GM19452 (cell line): ENCODE measurements around the gene GSK3A.

Source experiments
- ATAC-seq: cut with Tn5 transposase; IDR thresholded peaks from one replicate; pipeline ENCODE4 v1.9.1; 2021; ENCODE audit not compliant: unreplicated experiment

The GSK3A gene

DNA sequence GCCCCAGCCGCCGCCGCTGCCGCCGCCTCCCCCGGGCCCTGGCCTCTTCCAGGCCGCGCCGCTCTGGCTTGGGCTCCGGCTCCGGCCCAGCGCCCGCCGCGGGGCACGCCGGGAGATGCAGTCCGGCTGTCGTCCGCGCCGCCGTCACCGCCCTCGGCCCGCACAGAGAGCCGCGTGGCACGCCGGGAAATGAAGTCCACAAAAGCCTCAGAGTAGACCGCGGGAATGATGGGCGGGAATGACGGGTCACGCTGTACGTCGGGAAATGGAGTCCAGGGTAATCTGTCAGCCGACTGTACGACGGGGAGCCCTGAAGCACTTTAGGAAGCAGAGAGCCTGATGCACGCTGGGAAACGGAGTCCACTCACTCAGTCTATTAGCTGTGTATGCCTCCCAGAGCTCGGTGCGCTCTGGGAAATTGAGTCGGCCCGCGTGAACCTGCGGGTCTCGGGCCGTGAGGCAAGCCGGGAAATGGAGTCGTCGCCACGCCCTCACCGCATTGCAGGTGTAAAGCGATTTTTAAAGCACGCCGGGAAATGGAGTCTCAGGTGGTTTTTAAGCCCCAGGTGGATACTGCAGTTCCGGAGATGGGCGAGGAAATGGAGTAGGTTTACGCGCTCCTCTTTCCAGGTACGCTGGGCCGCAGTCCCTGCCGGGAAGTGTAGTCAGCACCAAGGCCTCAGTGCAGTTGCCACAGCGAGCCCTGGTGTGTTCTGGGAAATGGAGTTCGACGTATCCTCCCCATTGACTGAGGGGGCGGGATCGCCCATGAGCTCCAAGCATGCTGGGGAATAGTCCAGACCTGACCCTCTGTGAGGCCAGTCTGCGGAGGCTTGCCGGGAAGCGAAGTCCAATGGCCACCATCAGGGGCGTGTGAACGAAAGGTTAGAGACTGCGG, at the start of gene GSK3A:
TSS of gene GSK3A (minus strand) at position 91 of the 898 bp plus-strand sequence. CDS start 137 bp downstream, outside the sequence.
- peak; percentile 60 for ATAC-seq

DNA sequence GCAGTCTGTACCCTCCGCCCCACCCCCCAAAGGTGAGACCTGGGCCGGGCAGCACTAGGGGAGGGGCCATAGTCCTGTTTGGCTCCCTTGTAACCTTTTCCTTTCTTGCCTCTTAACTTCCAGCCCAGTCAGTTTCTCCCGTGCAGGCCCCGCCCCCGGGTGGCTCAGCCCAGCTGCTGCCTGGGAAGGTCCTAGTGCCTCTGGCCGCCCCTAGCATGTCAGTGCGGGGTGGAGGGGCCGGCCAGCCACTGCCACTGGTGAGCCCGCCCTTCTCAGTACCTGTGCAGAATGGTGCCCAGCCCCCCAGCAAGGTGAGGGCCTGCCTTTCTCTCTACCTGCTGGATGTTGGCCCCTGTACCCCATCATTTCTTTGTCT, 49.0 kb upstream of the GSK3A start:
- ATAC-seq: no peak

DNA sequence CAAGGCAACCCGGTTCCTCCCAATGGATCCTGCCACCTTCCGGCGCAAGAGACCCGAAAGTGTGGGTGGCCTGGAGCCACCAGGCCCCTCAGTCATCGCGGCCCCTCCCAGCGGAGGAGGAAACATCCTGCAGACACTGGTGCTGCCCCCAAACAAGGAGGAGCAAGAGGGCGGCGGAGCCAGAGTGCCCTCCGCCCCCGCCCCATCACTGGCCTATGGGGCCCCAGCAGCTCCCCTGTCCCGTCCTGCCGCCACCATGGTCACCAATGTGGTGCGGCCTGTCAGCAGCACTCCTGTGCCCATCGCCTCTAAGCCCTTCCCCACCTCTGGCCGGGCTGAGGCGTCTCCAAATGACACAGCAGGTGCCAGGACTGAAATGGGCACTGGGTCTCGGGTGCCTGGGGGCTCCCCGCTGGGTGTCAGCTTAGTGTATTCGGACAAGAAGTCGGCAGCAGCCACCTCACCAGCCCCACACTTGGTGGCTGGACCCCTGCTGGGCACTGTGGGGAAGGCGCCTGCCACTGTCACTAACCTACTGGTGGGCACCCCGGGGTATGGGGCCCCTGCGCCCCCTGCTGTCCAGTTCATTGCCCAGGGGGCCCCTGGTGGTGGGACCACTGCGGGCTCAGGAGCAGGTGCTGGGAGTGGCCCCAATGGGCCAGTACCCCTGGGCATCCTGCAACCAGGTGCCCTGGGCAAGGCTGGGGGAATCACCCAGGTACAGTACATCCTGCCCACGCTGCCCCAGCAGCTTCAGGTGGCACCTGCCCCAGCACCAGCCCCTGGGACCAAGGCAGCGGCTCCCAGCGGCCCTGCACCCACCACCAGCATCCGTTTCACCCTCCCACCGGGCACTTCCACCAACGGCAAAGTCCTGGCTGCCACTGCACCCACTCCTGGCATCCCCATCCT, 48.4 kb upstream of the GSK3A start:
- no peak for ATAC-seq

DNA sequence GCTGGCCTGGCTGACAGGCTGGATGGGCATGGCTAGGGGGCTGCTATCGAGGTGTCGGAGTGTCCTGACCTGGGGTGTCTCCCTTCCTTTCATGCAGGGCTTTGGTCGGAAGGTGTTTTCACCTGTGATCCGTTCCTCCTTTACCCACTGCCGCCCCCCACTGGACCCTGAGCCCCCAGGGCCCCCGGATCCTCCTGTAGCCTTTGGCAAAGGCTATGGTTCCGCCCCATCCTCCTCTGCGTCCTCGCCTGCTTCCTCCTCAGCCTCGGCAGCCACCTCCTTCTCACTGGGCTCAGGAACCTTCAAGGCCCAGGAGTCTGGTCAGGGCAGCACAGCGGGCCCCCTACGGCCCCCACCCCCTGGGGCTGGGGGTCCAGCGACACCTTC, 47.7 kb upstream of the GSK3A start:
- no peak for ATAC-seq

DNA sequence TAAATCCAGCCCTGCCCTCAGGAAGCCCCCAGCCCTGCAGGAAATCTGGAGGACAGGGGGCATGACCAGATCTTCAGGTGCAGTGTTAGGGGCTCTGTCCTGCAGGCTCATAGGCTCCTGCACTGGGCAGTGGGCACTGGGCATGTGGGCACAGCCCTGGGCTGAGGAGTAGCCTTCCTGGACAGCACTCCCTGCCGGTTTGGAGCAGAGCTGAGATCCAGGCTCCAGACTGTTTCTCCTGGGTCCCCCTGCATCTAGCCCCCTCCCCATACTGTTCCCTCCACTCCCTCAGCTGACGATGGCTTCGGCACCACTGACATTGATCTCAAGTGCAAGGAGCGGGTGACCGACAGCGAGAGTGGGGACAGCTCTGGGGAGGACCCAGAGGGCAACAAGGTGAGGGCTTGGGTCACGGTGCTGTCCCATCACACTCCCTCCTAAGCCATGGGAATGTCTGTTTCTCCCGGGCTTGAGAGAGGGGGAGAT, 47.2 kb upstream of the GSK3A start:
- no peak for ATAC-seq

DNA sequence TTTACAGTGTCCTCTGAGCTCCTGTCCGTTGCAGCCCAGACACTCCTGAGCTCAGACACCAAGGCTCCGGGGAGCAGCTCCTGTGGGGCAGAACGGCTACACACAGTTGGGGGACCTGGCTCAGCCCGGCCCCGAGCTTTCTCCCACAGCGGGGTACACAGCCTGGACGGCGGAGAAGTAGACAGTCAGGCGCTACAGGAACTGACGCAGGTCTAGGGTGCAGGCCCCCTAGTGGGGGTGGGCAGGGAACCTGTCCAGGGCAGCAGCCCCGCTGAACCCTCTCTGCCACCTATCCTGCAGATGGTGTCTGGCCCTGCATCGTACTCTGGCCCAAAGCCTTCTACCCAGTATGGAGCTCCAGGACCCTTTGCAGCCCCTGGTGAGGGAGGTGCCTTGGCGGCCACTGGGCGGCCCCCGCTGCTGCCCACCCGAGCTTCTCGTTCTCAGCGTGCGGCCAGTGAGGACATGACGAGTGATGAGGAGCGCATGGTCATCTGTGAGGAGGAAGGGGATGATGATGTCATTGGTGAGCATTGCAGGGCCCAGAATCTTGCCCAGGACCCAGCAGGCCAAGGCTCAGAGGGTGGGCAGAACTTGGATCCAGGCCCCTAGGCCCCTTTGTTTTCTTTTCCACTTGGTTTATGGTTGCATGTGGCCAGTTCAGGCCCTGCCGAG, 46.6 kb upstream of the GSK3A start:
- ATAC-seq: no peak

DNA sequence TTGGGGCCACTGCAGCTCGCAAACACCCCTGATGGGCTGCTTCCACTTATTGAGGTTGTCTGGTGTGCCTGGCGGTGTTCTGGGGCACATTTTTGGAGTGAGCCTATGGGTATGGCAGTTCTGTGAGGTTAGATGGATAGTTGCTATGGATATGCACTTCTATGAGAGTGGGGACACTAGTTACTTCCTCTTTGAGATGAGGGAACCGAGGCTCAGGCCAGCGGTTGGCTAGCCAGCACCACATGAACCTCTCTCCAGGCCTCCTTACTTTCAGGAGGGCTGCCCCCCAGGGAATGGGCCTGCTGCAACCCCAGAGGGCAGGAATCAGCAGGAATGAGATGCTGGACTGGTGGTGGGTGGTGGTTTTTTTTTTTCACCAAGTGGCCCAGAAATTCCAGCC, 46.0 kb upstream of the GSK3A start:
- no peak for ATAC-seq

DNA sequence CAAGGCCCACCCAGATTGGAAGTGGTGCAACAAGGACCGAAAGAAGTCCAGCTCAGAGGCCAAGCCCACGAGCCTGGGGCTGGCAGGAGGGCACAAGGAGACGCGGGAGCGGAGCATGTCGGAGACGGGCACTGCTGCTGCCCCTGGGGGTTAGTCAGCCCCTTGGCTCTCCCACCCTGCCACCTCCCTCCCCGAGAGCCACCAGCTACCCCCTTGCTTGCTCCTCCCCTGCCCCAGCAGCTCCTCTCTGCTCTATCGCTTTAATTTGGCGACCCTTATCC, 45.4 kb upstream of the GSK3A start:
- no peak for ATAC-seq

DNA sequence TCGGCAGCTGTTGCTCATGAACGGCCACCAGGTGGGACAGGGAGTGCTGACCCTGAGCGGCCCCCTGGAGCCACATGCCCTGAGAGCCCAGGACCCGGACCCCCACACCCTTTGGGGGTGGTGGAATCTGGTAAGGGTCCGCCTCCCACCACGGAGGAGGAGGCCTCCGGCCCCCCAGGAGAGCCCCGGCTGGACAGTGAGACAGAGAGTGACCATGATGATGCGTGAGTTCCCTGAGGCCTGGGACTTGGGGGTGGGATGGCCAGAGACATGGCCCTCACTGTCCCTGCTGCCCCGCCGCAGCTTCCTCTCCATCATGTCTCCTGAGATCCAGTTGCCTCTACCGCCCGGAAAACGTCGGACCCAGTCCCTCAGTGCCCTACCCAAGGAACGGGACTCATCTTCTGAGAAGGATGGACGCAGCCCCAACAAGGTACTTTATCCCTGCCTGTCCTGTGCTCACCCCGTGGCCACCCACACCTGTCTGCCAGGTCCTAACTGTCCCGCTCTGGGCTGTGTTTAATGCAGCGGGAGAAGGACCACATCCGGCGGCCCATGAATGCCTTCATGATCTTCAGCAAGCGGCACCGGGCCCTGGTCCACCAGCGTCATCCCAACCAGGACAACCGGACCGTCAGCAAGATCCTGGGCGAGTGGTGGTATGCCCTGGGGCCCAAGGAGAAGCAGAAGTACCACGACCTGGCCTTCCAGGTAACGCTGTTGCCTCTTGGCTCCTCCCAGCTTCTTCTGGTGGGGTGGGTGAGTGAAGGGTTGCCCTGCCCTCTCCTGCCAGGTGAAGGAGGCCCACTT, 44.8 kb upstream of the GSK3A start:
- ATAC-seq: no peak

DNA sequence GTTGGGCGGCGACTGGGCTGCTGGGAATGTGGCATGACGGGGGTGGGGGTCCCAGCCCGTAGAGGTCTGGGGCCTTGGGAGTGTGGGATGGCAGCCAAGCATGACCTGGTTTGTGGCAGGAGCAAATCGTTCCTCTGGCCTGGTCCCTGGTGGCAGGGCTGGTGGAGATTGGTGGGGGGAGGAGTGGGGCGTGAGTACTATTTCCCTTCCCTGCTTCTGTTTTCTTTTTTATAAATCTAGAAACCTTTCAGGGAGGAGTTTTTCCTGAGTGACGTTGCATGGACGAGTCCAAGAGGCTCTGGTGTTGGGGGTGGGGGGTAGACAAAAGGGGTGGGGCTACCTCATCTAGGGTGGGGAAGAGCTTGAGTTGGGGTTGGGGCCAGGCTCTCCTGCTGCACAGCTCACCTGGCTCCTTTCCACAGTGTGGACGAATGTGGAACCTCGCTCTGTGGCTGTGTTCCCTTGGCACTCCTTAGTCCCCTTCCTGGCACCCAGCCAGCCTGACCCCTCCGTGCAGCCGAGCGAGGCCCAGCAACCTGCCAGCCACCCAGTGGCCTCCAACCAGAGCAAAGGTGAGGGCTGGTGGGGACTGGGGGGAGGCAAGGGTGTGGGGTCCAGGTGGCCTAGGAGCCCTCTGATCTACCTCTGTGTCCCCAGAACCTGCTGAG, 44.1 kb upstream of the GSK3A start:
- ATAC-seq: no peak

DNA sequence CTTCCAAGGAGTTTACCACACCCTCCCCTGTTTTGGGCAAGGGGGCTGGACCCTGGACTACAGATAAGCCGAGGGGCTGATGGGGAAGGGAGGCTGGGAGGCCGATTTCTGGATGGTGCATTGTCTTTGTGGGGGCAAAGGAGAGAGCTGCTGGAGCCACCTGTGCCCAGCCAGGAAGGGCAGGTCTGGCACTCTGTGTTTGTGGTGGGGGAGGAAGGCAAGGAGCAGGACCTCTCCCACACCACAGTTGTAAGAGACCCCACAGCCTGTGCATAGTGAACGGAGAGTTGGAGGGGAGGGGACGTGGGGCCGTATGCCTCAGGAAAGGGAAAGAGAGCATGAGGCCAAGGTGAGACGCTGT, 43.6 kb upstream of the GSK3A start:
- ATAC-seq: no peak

DNA sequence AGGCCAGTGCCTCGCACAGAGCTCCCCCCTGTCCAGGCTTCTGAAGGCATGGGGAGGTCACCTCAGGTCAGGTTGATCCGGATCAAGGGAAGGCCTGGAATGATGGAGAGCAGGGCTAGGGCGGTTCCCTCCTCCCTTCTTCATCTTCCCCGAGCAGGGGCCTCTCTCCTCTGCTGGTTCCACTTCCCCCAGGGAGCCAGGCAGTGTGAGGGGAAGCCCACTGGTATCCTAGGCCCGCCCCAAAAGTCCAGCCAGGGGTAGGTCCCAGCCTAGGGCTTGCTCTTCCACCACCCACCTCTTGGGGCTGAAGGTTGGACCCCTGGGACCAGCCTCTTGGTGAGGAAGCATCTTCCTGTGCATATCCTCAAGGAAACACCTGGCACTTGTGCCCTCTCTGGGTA, 43.1 kb upstream of the GSK3A start:
- no peak for ATAC-seq

DNA sequence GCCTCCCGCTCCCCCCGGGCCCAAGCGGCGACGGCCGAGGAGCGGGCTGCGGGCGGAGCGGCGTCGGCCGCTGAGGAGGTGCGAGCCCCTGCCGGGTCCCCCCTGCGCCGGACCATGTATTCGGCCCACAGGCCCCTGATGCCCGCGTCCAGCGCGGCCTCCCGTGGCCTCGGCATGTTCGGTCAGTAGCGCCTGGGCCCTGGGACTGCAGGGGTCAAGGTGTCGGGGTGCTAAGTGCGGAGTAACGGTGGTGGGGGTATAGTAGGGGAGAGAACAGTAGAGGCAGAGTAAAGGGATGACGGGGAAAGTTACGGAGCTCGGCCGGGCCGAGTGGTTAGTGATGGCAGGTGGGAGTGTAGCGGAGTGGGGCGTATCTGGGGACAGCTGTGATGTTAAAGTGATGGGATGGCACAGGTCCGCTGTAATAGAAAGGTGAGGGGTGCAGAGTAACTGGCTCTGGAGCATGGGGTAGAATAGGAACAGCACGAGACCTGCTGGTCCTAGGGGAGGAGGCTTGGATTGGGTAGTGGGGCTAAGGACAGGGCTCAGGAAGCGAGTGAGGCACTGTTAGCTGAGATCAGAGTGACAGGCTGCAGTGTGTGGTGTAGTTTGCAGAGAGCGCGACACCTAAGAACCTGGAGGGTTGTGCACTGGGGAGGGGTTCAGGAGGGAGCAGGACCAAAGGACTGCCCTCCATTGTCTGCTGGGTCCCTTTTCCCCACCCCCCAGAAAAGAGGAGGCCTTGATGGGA, 42.4 kb upstream of the GSK3A start:
- ATAC-seq: no peak

DNA sequence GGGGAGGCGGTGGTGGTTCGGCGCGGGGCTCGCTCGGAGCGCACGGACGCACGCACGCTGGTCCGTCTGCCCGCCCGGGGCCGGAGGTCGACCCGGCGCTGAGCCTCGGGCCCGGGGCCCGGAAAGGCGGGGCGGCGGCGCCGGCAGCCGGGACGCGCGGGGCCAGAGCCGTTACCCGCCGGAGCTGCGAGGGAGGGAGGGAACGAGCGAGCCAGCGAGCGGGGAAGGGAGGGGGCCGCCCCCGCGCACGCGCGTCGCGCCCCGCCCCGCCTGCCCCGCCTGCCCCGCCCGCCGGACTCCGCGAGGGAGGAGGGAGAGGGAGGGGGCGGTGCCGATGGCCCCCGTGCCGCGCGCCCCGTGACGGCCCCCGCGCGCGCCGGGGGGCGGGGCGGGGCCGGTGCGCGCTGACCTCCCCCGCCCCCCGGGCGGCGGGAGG, 41.7 kb upstream of the GSK3A start:
- ATAC-seq: peak; percentile 29

DNA sequence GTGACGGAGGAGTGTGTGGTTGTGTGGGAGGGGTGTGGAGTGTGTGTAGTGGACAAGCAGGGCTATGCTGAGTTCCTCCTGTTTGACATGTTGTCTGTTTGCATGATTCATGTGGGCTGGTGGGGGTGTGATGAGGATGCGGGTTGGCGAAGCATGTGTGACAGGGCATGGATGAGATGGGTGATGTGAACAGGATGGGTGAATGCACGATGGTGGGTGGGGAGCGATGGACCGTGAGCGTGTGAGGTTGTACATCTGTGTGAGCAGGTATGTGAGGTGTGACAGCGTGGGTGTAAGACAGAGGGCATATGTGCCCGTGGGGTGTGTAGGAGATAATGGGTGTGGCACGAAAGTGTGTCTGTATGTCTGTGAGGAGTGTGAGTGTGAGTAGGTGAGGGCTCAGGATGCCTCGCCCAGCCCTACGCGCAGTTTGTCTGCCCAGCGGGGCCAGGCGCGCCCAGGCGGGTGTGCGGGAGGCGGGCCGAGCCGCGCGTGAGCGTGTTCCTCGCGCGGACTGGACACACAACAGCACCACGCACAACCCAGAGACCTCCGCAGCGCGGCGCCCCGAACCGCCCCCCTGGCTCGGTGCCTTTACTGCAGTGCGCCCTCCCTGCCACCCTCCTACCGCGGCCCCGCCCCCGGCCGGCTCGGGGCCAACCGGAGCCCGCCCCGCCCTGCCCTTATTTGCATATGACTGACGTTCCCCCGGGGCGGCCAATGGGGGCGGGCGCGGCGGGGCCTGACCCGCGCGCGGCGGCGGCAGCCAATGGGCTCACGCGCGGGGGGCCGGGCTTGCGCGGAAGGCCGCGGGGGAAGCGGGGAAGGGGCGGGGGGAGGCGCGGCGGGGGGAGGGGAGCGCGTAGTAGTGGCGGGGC, 41.0 kb upstream of the GSK3A start:
- peak; percentile 41 for ATAC-seq

DNA sequence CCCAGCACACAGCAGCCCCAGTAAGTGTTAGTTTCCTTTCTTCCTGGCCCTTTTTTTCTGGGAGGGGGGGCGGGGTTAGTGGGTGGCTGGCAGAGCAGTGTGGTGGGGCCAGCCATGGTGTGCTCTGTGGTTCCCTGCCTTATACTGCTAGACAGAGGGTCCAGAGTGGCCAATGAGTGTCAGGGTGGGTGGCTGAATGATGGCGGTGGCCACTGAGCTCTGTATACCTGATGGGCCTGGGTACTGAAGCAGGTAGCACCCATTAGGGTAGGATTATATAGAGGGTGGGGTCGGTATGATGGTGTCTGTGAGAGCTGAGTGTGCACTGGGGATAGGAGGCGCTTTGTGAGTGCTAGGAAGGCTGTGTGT, 40.4 kb upstream of the GSK3A start:
- no peak for ATAC-seq

DNA sequence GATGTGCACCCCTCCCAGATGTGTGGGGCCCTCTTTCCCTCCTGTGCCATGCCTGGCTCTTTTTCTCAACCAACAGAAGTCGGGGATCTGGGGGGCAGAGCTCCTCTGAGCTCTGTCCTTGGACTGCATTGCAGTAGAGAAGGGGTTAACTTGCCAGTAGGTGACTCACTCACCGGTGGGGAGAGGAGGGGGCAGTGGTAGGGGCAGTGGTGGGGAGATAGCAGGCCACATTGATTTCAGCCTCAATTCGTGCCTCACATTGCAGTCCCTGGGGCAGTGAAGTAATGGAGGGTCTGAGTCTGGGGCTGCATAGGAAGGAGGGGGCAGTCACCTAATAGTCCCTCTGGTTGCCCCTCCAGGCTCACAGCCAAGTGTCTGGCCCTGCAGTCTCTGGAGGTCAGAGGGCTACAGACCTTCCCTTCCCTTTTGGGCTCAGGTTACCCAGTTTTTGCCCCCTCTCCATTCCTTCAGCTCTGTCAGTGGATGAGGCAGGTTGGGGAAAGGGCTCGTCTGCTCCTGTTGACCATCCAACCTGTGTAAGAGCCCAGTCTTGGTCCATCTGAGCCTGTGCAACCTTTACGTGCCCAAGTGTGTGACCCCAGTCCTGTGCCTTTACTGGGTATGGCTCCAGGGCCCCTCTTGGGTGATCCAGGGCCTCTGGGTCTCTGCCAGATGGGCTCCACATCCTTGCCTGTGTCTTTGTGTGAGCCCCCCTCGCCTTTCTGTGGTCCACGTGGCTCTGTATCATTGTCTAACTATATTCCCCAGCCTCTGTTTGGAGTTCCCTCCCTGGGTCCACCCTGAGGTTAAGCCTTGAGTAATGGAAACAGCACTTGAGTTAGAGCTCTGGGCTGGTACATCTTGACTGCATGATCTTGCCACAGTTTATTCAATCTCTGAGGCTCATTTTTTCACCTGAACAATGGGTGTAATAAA, 39.7 kb upstream of the GSK3A start:
- no peak for ATAC-seq
